Smooth muscle cell (in vitro differentiated cells): ENCODE measurements around the gene FBXO10. TPM values are rescaled to one million over a fixed set of nuclear protein-coding genes. Genes with fewer than 3 reads are reported as not detected.

Experiments used
- DNase-seq: peaks from one replicate; lab custom pipeline; 2025; ENCODE audit not compliant: unreplicated experiment; lab: John Stamatoyannopoulos, UW
- H2AFZ ChIP-seq: fragments of 200-600 bp; sonication (generic); 2 replicates; pipeline ENCODE4 v1.6.0; 2016; ENCODE audit warnings: antibody characterized with exemption, low read depth, mild to moderate bottlenecking
- H3F3A ChIP-seq: fragments of 200-600 bp; sonication (generic); 2 replicates; pipeline ENCODE4 v1.6.0; 2017; ENCODE audit warnings: antibody characterized with exemption, low read depth
- H3K27ac ChIP-seq: fragments of 200-600 bp; sonication (generic); 2 replicates; pipeline ENCODE4 v1.5.1; 2016; ENCODE audit warnings: low read depth, mild to moderate bottlenecking
- H3K27me3 ChIP-seq: fragments of 200-600 bp; sonication (generic); 2 replicates; pipeline ENCODE4 v1.6.1; 2016; ENCODE audit warnings: low read depth, mild to moderate bottlenecking
- H3K36me3 ChIP-seq: fragments of 200-600 bp; sonication (generic); 2 replicates; pipeline ENCODE4 v1.5.1; 2016; ENCODE audit warnings: low read depth
- H3K4me1 ChIP-seq: fragments of 200-600 bp; sonication (generic); 2 replicates; pipeline ENCODE4 v1.5.1; 2016; ENCODE audit warnings: low read depth
- H3K4me2 ChIP-seq: fragments of 200-600 bp; sonication (generic); 2 replicates; pipeline ENCODE4 v1.6.0; 2016; ENCODE audit warnings: mild to moderate bottlenecking
- H3K4me3 ChIP-seq: fragments of 200-600 bp; sonication (generic); 2 replicates; pipeline ENCODE4 v1.5.1; 2016; ENCODE audit warnings: mild to moderate bottlenecking
- H3K79me2 ChIP-seq: fragments of 200-600 bp; sonication (generic); 2 replicates; pipeline ENCODE4 v1.6.0; 2016; ENCODE audit warnings: low read depth, mild to moderate bottlenecking
- H3K9ac ChIP-seq: fragments of 200-600 bp; sonication (generic); 2 replicates; pipeline ENCODE4 v1.6.0; 2016; ENCODE audit warnings: low read depth
- H3K9me3 ChIP-seq: fragments of 200-600 bp; sonication (generic); replicated peaks from 2 replicates; pipeline ENCODE4 v1.5.1; 2016; ENCODE audit warnings: low read depth
- H4K20me1 ChIP-seq: fragments of 200-600 bp; sonication (generic); 2 replicates; pipeline ENCODE4 v1.6.0; 2016; ENCODE audit warnings: low read depth
- CTCF ChIP-seq: fragments of 200-600 bp; sonication (generic); IDR thresholded peaks from 2 replicates; pipeline ENCODE4 v1.5.1; 2017; ENCODE audit warnings: borderline replicate concordance, mild to moderate bottlenecking, antibody characterized with exemption; ENCODE audit not compliant: insufficient read depth, poor library complexity, severe bottlenecking
- WGBS: methylation state at CpG from one replicate; pipeline ENCODE4 v1.1.7; 2016; ENCODE audit warnings: low lambda C conversion rate; 5-methylcytosine and 5-hydroxymethylcytosine counted together
- polyA plus RNA-seq: library from polyadenylated mRNA; unstranded; fragments of >200 nt; fragmentation: Nextera tagmentation; extraction: Ambion mirVana; gene quantifications from 2 replicates; pipeline ENCODE4 v1.2.1, GENCODE V29; 2016
- total RNA-seq: library from RNA; depleted of rRNA; stranded (reverse); fragments of >200 nt; gene quantifications from 2 replicates; pipeline ENCODE4 v1.2.3, GENCODE V29; 2014

FBXO10 gene
- total and polyA plus RNA-seq, 2 experiments from 2014 or later = 3.5 to 7.0 TPM

- WGBS = 1% methylated on average over 72 of the region's 72 CpGs
- peak within 1 kb of the TSS; percentile 92 for H2AFZ ChIP-seq
- no peak for TF ChIP-seq CTCF
- peaks cover 10% of the 10 kb centered on the region for H3K4me1 ChIP-seq
- peak; percentile 60 for DNase-seq
- peaks cover 9% of the 10 kb centered on the region for H3K36me3 ChIP-seq
- H3K4me2 ChIP-seq = peak within 1 kb of the TSS; percentile 89
- H3K9ac ChIP-seq = peak within 1 kb of the TSS; percentile 74
- peak within 1 kb of the TSS; percentile 66 for H3K4me3 ChIP-seq
- H3F3A ChIP-seq = peaks cover 6% of the 10 kb centered on the region
- peaks cover 23% of the 10 kb centered on the region for H4K20me1 ChIP-seq
- no peaks in the 10 kb centered on the region for H3K9me3 ChIP-seq
- peaks cover 45% of the 10 kb centered on the region for H3K79me2 ChIP-seq
- peaks cover 6% of the 10 kb centered on the region for H3K27me3 ChIP-seq
- peak within 1 kb of the TSS; percentile 57 for H3K27ac ChIP-seq
These were observed 16.1 kb upstream of the FBXO10 start, which contains the start of gene TOMM5 for GRCh38 chr9:37592108-37592951. TOMM5 (minus strand) TSS chr9:37592597; CDS start chr9:37592532, 65 bp downstream.

DNA sequence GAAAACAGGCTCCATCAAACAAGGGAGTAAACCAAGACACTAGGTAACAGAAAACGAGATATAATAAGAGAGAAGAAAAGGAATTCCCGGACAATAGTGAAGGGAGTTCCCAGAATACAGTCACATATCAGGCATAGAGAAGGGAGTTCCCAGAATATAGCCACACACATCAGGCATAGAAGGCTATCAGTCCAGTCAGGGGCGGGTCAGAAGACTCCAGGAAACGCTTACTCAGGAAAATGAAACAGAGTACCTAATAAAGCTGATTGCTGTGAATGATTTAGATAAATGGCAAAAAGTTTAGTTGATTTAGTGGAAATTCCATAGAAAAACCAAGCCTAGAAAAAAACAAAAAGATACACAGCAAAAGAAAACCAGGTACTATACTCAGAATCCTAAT, 11.3 kb upstream of the FBXO10 start:
- Histone ChIP-seq H3K79me2 (peaks cover 58% of the 10 kb centered on the region), H4K20me1 (peaks cover 31% of the 10 kb centered on the region), H3K27me3 (no peaks in the 10 kb centered on the region), H3K27ac (no peak overlapping the region), H3F3A (peaks cover 8% of the 10 kb centered on the region), H3K9me3 (no peaks in the 10 kb centered on the region), H2AFZ (no peak overlapping the region), H3K4me1 (peaks cover 10% of the 10 kb centered on the region), H3K4me3 (no peak overlapping the region), H3K4me2 (no peak overlapping the region), H3K9ac (no peak overlapping the region), H3K36me3 (peaks cover 16% of the 10 kb centered on the region)
- WGBS = 98% methylated on average over 4 of the region's 4 CpGs
- no peak for DNase-seq
- no peak for TF ChIP-seq CTCF

DNA sequence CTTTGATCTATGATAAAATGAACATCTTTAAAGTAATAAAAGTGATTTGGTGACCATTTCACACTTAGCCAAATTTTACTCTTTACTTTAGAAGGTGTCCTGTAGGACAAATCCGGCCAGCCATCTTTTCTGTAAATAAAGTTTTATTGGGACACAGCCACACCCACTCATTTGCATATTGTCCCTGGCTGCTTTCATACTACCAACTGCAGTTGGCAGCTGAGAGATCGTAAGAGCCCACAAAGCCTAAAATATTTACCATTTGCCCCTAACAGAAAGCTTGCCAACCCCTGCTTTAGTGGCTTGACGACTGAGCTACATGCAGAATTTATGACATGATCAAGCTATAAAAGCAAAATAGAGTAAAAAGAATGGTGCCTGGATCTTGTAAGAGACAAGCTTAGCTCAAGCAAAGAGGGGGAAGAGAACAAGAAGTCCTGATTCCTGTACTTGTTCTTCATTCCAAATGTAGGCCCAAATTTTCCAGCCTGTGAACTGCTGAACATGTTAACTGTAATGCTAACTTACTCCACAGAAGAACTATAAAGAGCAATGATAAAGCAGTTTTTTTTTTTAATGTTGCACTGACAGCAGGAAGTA, 7.4 kb upstream of the FBXO10 start:
- Histone ChIP-seq H3F3A (peaks cover 8% of the 10 kb centered on the region), H3K36me3 (peaks cover 17% of the 10 kb centered on the region), H3K9ac (no peak overlapping the region), H3K79me2 (peaks cover 29% of the 10 kb centered on the region), H3K4me1 (no peaks in the 10 kb centered on the region), H3K4me3 (no peak overlapping the region), H4K20me1 (peaks cover 14% of the 10 kb centered on the region), H3K9me3 (no peaks in the 10 kb centered on the region), H3K27ac (no peak overlapping the region), H3K4me2 (no peak overlapping the region), H3K27me3 (no peaks in the 10 kb centered on the region), H2AFZ (no peak overlapping the region)
- DNase-seq = no peak
- no peak for TF ChIP-seq CTCF
- WGBS = 94% methylated on average over 3 of the region's 3 CpGs
